Aorta (tissue), 5 donors: ENCODE data around the gene STXBP4. TPM values are rescaled to one million over a fixed set of nuclear protein-coding genes. Genes with fewer than 3 reads are reported as not detected.

ENCODE experiments used
- ATAC-seq: fragments of 200-7000 bp; cut with Tn5 transposase; one replicate; pipeline ENCODE4 v1.9.1; 2022; ENCODE audit warnings: moderate library complexity; ENCODE audit not compliant: low FRiP score
- DNase-seq, 2 donors: peaks; one replicate each; pipeline ENCODE4 v3.0.0-alpha.2; 2020
- H3K27ac ChIP-seq, 2 donors: one replicate each; pipeline ENCODE4 v1.5.1; 2013; ENCODE audit warnings: low read length in 2 of 2, mild to moderate bottlenecking in 2 of 2, moderate library complexity in 2 of 2, control low read depth in 1 of 2, inconsistent platforms in 1 of 2, low read depth in 1 of 2
- H3K27me3 ChIP-seq, 2 donors: one replicate each; pipeline ENCODE4 v1.6.1; 2013; ENCODE audit warnings: control low read depth in 1 of 2, low read length in 1 of 2, mild to moderate bottlenecking in 1 of 2, moderate library complexity in 1 of 2; ENCODE audit not compliant: insufficient read depth in 2 of 2, control insufficient read depth in 1 of 2
- H3K36me3 ChIP-seq, 2 donors: one replicate each; pipeline ENCODE4 v1.6.1; 2013; ENCODE audit warnings: control low read depth in 1 of 2, low read length in 1 of 2, mild to moderate bottlenecking in 1 of 2; ENCODE audit not compliant: insufficient read depth in 2 of 2, control insufficient read depth in 1 of 2
- H3K4me1 ChIP-seq, 2 donors: one replicate each; pipeline ENCODE4 v1.6.1; 2013; ENCODE audit warnings: low read length in 2 of 2, control low read depth in 1 of 2, mild to moderate bottlenecking in 1 of 2, moderate library complexity in 1 of 2; ENCODE audit not compliant: insufficient read depth in 2 of 2, control insufficient read depth in 1 of 2
- H3K4me3 ChIP-seq, 2 donors: one replicate each; pipeline ENCODE4 v1.5.1; 2013; ENCODE audit warnings: low read length in 2 of 2, control low read depth in 1 of 2, mild to moderate bottlenecking in 1 of 2
- H3K9me3 ChIP-seq: one replicate; pipeline ENCODE4 v1.6.1; 2013; ENCODE audit warnings: mild to moderate bottlenecking, low read length; ENCODE audit not compliant: control insufficient read depth
- WGBS, 2 donors: extraction: QIAGEN DNeasy Blood & Tissue Kit; methylation state at CpG; one replicate each; pipeline ENCODE4 v1.1.7; 2013; 5-methylcytosine and 5-hydroxymethylcytosine counted together
- intact Hi-C, 2 donors: fragments of 100-400 bp; cut with DNase I; formaldehyde crosslinking; loops; one replicate each; pipeline versions ENCODE4 v1.14.2 to v1.15.0; 2022
- polyA plus RNA-seq, 2 donors: library from polyadenylated mRNA; stranded (reverse); fragments of 200-250 nt; gene quantifications; one replicate each; pipeline ENCODE4 v1.2.3, GENCODE V29; 2013
- total RNA-seq, 2 donors: library from RNA; stranded (reverse); fragmentation: NEBNext Ultra II Directional; extraction: Animal tissue kit (Norgen Biotek cat#: 25700); gene quantifications; one replicate each; pipeline ENCODE4 v1.2.1, GENCODE V29; 2021
- donor health status: healthy with polysubstance abuse.
- donor health status: Bipolar disorder and iron deficiency.
- donor health status: DM: no; HTN: no; CAD: no.
- donor health status: DM: no; HTN: no; CAD: no.
- donor health status: DM: yes; HTN: yes; CAD: no.

Gene STXBP4
- total and polyA plus RNA-seq, 4 donors: 0.75 to 21.5 (median 12.2) TPM

GRCh38 chr17:54974759-54975158, 6.2 kb downstream of the STXBP4 start:
- Histone ChIP-seq H3K36me3 (no peaks in the 10 kb centered on the region), H3K9me3 (no peaks in the 10 kb centered on the region), H3K27ac (no peak overlapping the region), H3K4me3 (no peak overlapping the region), H3K27me3 (no peaks in the 10 kb centered on the region), H3K4me1 (peaks cover 0 to 3% of the 10 kb centered on the region in 2 donors)
- DNase-seq (no peak), ATAC-seq (no peak)
- 85% methylated on average over 3 of the region's 3 CpGs for WGBS, 2 donors
- intact Hi-C loops: no loop called here

GRCh38 chr17:54976316-54976715, 7.8 kb downstream of the STXBP4 start:
- intact Hi-C loops: no loop called here
- 93 to 98% methylated on average over 3 of the region's 3 CpGs for WGBS, 2 donors
- H3K4me3 ChIP-seq: no peak overlapping the region
- H3K36me3 ChIP-seq: no peaks in the 10 kb centered on the region
- H3K9me3 ChIP-seq: peaks cover 4% of the 10 kb centered on the region
- no peak overlapping the region for H3K27ac ChIP-seq
- no peaks in the 10 kb centered on the region for H3K27me3 ChIP-seq
- no peaks in the 10 kb centered on the region for H3K4me1 ChIP-seq
- no peak for DNase-seq
- no peak for ATAC-seq

GRCh38 chr17:54977744-54978143, 9.2 kb downstream of the STXBP4 start:
- Histone ChIP-seq H3K27me3 (no peaks in the 10 kb centered on the region), H3K4me3 (no peak overlapping the region), H3K4me1 (no peaks in the 10 kb centered on the region), H3K36me3 (no peaks in the 10 kb centered on the region), H3K9me3 (peaks cover 4% of the 10 kb centered on the region), H3K27ac (no peak overlapping the region)
- no peak for DNase-seq
- intact Hi-C loops: no loop called here
- 81 to 86% methylated on average over 2 of the region's 2 CpGs for WGBS, 2 donors
- no peak for ATAC-seq

- ATAC-seq (no peak), DNase-seq (no peak)
- intact Hi-C loops: no loop called here
- no peak overlapping the region for H3K27ac ChIP-seq
- no peak overlapping the region for H3K4me3 ChIP-seq
- no peaks in the 10 kb centered on the region for H3K27me3 ChIP-seq
- peaks cover 0 to 2% of the 10 kb centered on the region in 2 donors for H3K4me1 ChIP-seq
- H3K9me3 ChIP-seq: peaks cover 4% of the 10 kb centered on the region
- no peaks in the 10 kb centered on the region for H3K36me3 ChIP-seq
Measured at GRCh38 chr17:54979657-54980056, 11.1 kb downstream of the STXBP4 start.

- peaks cover 4% of the 10 kb centered on the region for H3K9me3 ChIP-seq
- no peak for DNase-seq
- H3K27me3 ChIP-seq: no peaks in the 10 kb centered on the region
- no peak overlapping the region for H3K4me3 ChIP-seq
- H3K4me1 ChIP-seq: peaks cover 0 to 2% of the 10 kb centered on the region in 2 donors
- H3K36me3 ChIP-seq: no peaks in the 10 kb centered on the region
- no peak overlapping the region for H3K27ac ChIP-seq
- ATAC-seq: no peak
- WGBS, 2 donors: 68 to 94% methylated on average over 3 of the region's 3 CpGs
- intact Hi-C loops: no loop called here
Measured at GRCh38 chr17:54980375-54980774, 11.8 kb downstream of the STXBP4 start.

GRCh38 chr17:54982399-54982798, 13.8 kb downstream of the STXBP4 start:
- H3K4me1 ChIP-seq: peaks cover 0 to 2% of the 10 kb centered on the region in 2 donors
- H3K27ac ChIP-seq: no peak overlapping the region
- intact Hi-C loops: no loop called here
- no peaks in the 10 kb centered on the region for H3K27me3 ChIP-seq
- no peak overlapping the region for H3K4me3 ChIP-seq
- DNase-seq (no peak), ATAC-seq (no peak)
- H3K9me3 ChIP-seq: peaks cover 4% of the 10 kb centered on the region
- peaks cover 0 to 2% of the 10 kb centered on the region in 2 donors for H3K36me3 ChIP-seq

GRCh38 chr17:54983260-54983659, 14.7 kb downstream of the STXBP4 start:
- Histone ChIP-seq H3K4me3 (no peak overlapping the region), H3K27me3 (no peaks in the 10 kb centered on the region), H3K36me3 (peaks cover 0 to 2% of the 10 kb centered on the region in 2 donors), H3K27ac (peak overlapping the region in 1 of 2 donors; percentile 63), H3K9me3 (peaks cover 4% of the 10 kb centered on the region), H3K4me1 (peaks cover 0 to 2% of the 10 kb centered on the region in 2 donors)
- intact Hi-C loops: no loop called here
- DNase-seq (no peak), ATAC-seq (no peak)

GRCh38 chr17:54985476-54985875, 16.9 kb downstream of the STXBP4 start:
- no peak for DNase-seq
- 91 to 94% methylated on average over 1 of the region's 1 CpG for WGBS, 2 donors
- Histone ChIP-seq H3K9me3 (peaks cover 2% of the 10 kb centered on the region), H3K27me3 (no peaks in the 10 kb centered on the region), H3K36me3 (peaks cover 0 to 2% of the 10 kb centered on the region in 2 donors), H3K27ac (no peak overlapping the region), H3K4me3 (no peak overlapping the region), H3K4me1 (peaks cover 0 to 2% of the 10 kb centered on the region in 2 donors)
- intact Hi-C loops: no loop called here
- no peak for ATAC-seq

GRCh38 chr17:54990118-54990517, 21.6 kb downstream of the STXBP4 start:
- no peaks in the 10 kb centered on the region for H3K27me3 ChIP-seq
- ATAC-seq: no peak
- H3K4me3 ChIP-seq: no peak overlapping the region
- H3K36me3 ChIP-seq: peaks cover 0 to 2% of the 10 kb centered on the region in 2 donors
- no peak overlapping the region for H3K27ac ChIP-seq
- WGBS, 2 donors: 96% methylated on average over 4 of the region's 4 CpGs
- H3K9me3 ChIP-seq: no peaks in the 10 kb centered on the region
- H3K4me1 ChIP-seq: no peaks in the 10 kb centered on the region
- no peak for DNase-seq
- intact Hi-C loops: loop anchor here in 1 of 2 donors (5.0 kb wide), 2 partner anchors 307 to 357 kb away; no protein-coding TSS in a partner anchor
